HG03045 (cell line): ENCODE measurements around the gene LRRK1.

Experiments used
- ATAC-seq: cut with Tn5 transposase; IDR thresholded peaks from one replicate; pipeline ENCODE4 v1.9.1; 2021; ENCODE audit warnings: mild to moderate bottlenecking, moderate library complexity; ENCODE audit not compliant: unreplicated experiment

The LRRK1 gene

DNA sequence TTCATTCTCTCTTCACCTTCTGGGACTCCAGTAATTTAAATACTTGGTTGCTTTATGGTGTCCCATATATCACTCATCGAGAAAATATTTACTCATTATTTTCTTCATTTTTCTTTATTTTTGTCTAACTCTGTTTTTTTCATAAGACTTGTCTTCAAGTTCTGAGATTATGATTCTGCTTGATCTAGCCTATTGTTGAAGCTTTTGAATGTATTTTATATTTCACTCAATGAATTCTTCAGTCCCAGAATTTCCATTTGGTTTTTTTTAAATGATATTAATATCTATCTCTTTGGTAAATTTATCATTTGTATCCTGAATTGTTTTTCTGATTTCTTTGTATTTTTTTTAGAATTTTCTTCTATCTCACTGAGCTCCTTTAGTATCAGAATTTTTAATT lies 117.0 kb downstream of the LRRK1 start:
- ATAC-seq = no peak

DNA sequence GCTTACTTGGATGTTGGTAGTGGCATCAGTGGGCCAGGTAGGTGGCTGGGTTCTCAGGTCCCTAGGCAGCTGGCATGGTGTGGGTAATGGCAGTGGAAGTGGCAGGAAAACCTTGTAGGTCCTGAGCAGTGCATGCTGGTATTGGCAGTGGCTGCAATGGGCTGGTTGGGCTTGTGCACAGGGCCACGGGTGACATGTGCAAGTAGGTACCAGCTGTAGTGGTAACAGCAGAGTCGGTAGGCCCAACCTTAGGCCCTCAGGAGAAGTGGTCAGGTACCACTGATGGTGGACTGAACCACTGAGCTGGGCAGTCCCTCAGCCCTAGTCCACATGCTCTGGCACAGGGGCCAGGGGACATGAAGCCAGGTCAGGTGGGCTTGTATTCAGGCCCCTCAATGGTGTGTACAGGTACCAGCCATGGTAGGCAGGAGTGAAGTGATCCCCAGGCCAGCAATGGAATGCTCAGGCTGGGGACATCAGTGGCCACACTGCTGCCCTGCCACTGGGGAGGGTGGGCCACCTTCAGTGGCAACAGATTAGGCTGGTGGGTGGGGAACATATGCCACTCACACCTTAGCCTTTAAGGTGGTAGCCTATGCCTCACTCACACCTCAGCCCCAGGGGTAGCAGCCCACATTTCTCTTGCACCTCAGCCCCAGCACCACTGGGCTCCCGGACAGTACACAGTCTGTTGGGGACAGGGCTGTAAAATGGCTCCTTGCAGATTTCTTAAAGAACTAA lies 118.1 kb downstream of the LRRK1 start:
- no peak for ATAC-seq

DNA sequence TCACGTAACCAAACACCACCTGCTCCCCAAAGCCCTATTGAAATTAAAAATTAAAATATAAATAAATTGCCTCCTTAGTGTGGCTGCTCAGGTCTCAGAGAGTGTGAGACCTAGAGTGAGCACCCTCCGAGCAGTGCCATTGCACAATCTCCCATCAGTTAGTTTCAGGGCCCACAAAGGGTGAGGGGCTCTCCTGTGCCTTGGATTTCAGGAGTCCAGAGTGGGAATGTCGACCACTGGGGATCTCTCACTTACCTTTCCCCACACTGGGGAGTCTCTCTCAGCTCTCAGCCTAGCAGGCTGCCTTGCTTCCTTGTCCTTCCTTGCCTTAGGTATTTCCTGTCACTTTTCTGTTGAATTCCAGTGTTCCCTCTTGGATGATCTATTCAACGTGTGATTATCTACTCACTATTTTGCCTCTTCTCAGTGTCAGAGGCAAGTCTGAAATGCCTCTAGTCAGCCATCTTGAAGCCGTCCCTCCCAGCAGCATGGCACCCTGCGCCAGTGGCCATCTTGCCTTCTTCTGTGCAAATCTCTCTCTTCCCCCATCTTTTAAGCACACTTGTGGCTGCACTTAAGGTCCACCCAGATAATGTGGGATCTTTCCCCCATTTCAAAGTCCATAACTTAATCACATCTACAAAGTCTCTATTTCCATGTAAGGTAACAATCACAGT lies 119.3 kb downstream of the LRRK1 start:
- no peak for ATAC-seq

DNA sequence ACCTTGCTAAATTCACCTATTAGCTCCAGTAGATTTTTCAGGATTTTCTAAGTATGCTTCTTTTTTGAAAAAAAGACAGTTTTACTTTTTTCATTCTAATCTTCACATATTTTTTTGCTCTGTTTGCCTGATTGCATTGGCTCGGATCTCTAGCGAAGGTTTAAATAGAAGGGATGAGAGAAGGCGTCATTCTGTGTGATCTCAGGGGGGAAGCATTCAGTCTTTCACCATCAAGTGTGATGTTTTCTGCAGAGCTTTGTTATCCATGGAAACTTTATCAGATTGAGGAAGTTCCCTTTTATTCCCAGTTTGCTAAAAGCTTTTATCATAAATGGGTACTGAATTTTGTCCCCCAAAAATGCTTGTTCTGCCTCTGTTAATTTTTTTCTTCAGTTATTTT lies 120.3 kb downstream of the LRRK1 start:
- no peak for ATAC-seq

DNA sequence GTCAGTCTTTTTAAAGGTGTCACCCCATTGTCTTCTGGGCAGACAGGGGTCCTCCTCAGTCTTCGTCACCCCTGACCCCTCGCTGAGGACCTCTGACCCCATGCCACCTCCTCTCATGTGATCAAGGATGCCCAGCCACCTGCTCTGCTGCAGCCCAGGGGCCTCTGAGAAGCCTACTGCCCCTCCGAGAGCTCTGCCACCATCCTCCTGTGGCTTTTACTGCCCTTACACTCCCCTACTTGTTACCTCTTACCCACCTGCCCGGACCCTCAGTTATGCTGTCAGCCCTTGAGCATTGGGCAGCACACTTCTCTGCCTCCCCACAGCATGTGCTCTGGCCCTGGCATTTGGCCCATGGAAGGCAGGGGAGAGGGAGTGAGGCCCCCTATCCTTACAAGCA lies 123.2 kb downstream of the LRRK1 start:
- ATAC-seq = no peak

DNA sequence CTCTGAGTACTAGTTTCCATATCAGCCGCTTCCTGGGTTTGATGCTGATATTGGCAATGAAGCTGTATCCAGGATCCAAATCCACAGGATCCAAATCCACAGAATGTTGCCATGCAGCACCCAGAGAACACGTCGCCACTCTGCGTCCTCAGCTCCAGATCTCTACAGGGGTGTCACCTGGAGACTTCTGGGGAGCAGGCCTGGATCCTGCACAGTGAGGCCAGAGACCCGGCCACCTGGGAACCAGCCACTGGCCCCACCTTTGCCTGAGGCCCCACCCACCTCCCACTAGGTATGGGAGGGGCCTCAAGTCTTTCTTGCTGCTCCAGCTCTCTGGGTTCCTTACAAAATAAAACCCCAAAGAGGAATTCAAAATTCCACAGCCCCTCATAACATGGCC lies 123.9 kb downstream of the LRRK1 start:
- no peak for ATAC-seq

DNA sequence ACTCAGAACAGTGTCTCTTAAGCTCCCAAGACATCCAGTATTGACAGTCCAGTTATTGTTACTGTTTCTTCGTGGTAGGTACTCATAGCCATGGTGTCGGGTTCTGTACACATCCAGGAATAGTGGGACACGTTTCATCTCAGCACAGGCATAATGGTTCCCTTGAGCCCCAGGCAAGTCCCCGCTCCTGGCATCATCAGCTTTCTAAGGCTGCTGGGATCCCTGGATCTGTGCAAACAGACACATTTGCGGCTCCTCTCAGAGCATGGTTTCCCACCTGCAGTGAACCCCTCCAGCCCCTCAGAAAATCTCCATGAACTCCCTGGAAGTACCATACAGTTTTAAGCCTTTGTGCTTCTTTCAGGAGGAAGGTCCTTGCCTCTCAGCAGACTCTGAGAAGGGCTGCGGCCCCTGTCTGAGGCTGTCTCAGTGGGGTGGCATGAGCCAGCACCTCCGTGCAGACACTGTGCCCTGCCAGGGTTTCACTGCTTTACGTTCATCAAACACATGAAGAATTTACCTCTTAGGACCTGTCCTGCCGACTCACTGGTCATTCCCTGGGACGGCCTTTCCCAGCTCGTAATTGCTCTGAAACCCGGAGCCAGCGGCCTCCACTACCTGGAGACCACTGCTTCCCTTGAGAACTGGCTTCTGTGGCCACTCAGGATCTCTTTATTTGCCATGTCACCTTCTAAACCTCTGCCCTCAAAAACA lies 124.9 kb downstream of the LRRK1 start:
- ATAC-seq = no peak

DNA sequence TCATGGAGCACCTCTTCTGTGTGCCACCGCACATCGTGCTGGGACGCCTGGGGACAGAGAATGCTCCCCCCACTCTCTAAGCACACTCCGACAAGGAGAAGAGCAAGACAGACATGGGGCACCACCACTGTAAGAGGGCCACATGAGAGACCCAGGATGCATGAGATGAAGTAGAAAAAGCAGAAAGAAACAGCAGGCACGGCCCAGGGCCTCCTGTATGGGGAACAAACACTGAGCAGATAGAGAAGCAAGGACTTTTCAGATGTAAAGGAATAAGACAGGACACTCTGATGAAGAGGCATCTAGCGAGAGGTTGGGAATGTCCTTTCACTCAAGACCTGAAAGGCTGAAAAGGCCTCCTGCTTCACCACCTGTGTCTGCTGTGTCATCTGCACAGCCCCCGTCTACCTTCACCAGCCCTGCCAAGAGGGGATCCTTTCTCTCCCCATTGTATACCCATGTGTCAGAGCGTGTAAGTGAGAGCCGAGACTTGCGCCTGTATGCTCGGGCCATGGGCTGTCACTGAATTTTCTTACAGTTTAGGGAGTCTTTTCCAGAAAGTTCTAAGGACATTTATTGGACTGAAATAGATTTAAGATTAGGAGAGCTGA lies 125.6 kb downstream of the LRRK1 start:
- ATAC-seq = no peak

DNA sequence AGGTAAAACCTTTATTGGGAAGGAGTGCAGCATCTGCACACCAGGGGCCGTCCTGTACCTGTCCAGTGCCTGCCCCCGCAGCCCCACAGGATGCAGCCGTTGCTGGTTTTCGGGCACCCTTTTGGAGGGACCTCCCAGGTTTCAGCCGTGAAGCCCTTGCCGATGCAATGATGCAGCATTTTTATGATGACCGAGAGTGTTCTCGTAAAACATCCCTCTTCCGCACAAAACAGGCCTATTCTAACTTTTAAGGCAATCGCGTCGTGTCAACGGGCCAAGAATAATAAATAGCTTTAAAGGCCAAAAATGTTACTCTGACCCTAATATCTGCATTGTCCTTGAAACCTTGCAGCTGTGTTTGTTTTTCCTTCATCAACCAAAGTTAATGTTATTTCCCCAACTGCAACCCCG lies 126.1 kb downstream of the LRRK1 start:
- ATAC-seq = no peak

DNA sequence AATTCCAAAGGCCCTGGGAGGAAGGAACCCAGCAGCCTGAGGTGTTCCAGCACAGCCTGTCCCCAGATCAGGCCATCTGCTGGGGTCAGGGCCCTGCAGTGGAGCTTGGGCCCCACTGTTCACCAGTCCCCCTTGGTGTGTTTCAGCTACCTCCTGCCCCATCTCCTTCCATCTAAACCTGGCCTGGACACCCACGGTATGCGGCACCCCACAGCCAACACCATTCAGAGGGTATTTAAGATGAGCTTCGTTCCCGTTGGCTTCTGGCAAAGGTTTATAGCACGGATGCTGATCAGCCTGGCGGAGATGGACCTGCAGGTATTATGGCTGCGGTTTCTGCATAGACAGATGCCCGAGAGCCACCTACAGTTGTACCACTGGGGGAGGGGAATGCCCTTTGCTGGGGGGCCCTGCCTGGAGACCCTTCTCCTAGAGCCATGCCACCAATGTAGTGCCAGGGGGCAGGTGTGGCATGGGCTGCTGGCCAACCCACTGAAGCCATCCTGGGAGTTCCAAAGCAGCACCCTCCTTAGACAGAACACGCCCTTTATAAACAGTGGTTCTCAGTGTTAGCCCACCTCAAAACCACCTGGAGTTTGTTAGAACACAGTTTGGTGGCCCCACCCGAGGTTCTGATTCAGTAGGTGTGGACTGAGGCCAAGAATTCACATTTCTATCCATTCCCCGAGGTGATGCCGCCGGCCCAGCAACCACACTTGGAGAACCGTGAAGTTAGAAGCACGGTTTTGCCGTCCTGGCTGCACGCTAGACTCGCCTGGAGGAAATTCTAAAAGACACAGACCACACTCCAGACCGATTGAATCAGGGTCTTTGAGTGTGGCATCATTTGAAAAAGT lies 126.9 kb downstream of the LRRK1 start:
- ATAC-seq = no peak

DNA sequence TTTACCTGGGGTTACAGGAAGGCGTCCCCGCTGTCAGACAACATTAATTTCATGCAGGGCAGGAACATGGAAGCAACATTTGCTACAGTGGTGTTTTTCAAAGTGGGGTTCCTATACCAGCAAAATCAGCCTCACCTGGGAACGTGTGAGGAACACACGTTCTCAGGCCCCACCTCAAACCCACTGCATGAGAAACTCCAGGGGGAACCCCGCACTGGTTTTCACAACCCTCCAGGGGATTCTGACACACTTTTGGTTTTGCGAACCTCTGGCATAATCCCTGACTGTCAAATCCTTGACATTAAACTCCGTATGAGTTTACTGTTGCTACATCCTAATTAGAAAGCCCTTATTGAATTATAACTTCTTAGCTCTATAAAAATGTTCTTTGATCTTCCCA lies 127.7 kb downstream of the LRRK1 start:
- ATAC-seq = no peak

DNA sequence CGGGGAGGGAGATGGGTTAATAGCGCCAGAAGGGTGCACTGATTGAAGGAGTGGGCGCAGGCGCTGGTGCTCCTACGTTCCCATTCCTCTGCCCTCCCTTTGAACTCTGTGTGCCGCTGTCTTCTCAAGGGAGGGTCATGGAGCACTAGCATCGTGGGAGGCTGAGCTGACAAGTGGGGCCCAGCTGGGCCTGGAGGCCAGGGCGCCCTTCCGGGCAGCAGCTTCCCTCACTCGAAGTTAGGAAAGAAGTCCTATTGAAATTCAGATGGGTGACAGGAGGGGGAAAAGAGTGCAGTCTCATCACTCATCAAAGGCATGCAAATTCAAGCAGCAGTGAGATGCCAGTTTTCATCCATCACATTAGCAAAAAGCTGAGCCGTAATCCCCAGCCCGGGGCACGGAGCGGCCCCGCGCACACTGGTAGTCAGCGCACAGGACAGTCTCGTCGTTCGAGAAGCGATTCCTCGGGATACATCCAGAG lies 128.2 kb downstream of the LRRK1 start:
- ATAC-seq = no peak

DNA sequence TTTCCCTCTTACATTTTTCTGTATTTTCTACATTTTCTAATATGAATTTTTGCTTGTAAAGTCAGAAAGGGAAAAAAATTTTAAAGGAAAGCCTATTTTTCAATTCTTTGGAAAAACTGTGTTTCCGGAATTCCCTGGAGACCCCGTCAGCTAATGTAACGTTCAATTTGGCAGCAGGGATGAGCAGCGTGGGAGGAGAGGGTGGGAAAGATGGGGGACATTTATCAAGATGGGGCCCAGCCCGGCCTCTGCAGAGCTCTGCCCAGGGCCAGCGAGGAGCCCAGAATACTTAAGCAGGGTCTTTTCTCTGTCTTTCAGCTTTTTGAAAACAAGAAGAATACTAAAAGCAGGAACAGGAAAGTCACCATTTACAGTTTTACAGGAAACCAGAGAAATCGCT lies 129.0 kb downstream of the LRRK1 start:
- ATAC-seq = no peak

DNA sequence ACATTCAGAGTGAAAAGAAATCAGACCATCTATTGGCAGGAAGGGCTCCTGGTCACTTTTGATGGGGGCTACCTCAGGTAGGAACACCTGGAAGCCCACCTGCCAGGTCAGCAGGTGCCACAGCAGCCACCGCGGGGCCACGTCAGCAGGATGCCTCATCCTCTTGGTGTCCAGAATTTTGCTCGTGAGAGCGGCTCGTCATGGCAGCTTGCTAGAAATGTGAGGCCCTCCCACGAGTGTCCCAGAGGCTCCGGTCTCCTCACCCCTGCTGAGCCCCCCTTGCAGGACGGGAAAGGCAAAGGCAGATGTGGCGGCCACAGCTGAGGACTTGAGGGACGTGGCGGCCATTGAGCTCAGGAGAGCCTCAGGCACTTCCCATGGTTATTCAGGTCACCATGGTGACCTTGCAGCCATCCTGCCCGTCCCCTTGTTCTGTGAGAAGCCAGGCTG lies 129.4 kb downstream of the LRRK1 start:
- ATAC-seq = no peak

DNA sequence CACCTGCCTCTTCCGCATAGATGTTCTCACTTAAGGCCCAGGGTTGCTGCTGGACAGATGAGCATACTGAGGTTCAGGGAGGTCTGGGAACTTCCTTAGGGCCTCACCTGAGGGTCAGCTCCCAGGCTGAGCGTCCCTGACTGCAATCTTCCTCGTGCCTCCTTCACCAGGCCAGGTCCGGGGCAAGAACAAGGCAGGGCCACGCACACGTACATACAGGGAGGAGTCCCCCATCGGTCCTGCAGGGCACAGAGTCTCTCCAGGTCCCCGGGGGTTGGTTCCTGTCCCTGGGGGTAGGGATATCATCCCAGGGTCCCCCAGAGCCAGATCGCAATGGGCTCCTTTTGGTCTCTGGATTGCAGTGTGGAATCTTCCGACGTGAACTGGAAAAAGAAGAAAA lies 130.1 kb downstream of the LRRK1 start:
- ATAC-seq = no peak

DNA sequence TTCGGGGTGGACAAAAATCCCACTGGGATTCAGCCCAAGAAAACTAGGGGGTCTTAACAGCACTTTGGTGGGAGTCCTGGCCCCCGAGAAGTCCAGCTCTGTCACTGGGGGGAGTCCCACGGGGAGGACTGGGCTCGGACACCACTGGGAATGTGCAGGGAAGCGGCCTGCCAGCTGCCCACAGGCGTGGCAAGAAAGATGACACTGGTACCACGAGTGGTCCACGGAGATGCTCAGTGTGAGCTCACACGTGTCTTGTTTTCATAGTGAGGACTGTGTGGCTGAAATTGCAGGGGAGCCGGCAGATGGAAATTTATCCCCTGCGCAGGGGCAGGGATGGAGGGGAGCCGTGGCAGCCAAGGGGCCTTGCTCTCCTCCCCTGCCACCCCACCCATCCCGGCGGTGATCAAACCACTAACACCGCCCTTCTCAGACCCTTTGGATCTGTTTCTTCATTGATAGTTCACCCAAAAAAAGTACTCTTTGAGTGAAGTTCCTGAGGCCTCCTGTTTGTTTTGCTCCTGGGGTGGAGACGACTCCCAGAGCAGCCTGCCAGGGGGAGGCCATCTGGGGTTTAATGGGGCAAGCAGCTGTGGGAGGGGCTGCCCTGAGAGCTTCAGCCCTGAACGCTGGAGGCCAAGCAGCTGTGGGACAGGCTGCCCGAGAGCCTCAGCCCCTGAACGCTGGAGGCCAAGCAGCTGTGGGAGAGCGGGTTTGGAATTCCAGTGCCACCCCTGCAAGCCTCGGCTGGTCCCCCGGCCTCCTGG lies 130.9 kb downstream of the LRRK1 start:
- ATAC-seq = no peak

DNA sequence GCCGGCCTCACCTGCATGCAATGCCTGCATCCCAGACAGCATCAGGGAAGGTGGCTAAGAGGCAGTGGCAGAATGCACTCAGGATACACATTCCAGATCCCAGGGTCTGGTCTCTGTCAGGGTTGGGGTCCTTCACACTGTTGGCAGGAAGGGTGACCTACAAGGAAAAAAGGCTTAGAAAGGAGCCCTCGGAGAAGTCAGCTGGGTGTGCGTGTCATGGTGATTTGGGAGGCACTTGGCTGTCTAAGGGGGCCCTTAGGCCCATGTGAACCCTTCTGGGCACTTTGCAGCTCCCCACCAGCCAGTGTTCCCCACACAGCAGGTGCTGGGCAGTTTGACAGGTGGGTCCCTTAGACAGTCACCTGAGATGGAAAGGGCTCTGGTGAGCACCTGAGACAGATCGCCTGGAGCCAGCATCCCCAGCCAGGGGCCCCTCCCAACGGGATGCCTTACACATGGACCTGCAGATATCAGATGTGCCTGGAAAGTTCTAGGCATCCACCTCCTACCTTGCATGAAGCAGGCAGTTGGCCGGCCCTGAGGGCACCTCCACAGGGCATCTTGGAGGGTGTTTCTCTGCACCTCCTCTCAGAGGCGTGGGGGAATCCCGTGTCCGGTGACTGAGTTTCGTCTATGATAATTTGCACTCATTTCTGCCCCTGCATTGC lies 131.6 kb downstream of the LRRK1 start:
- no peak for ATAC-seq

DNA sequence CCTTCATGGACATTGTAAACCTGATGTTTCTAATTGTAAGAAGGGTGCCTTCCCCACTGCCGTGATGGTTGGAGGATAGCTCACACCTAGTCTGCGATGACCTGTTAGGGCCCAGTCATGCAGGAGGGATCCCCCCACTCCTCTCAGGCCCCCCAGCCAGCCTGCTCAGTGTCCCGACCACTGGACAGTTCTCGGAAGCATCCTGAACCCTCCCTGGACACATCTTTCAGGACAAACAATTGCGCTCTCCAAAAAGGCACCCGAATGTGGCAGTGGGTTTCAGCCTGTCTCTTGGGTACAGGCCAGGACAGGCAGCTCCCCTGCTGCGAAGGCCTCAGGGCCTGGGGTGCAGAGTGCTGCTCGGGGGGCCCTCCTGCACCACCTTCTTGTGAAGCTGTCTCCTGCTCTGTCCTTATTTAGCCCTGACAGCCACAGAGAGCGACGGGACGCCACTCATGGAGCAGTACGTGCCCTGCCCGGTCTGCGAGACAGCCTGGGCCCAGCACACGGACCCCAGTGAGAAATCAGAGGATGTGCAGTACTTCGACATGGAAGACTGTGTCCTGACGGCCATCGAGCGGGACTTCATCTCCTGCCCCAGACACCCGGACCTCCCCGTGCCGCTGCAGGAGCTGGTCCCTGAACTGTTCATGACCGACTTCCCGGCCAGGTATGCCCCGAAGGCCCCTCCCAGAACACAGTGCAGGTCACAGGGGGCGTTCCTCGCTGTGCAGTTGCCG lies 132.3 kb downstream of the LRRK1 start:
- ATAC-seq = no peak
